OCI-LY7 (cell line): ENCODE measurements around the gene OOEP. TPM values are rescaled to one million over a fixed set of nuclear protein-coding genes. Genes with fewer than 3 reads are reported as not detected.
A peak's percentile ranks its signal among the peaks of the same experiment; 100 is the strongest.

Experiments
- BruUV-seq: library from RNA; stranded (reverse); fragments of 400-500 nt; replicated peaks from 2 replicates; lab custom pipeline; 2021; lab: Mats Ljungman, UMichigan
- CTCF ChIA-PET: fragments of 300-600 bp; sonication (Branson Sonifier 250); formaldehyde crosslinking; loops from one replicate; lab custom pipeline; 2022; ENCODE audit warnings: antibody characterized with exemption; ENCODE audit not compliant: unreplicated experiment; lab: Charles Lee
- POLR2A ChIA-PET: fragments of 300-600 bp; sonication (Branson Sonifier 250); formaldehyde crosslinking; loops from one replicate; lab custom pipeline; 2022; ENCODE audit warnings: antibody characterized with exemption; lab: Charles Lee
- DNase-seq: peaks from one replicate; pipeline ENCODE4 v3.0.0-alpha.2; 2015; ENCODE audit warnings: low spot score
- H2AFZ ChIP-seq: fragments of 200-600 bp; sonication (generic), shearing (Covaris generic); 2 replicates; pipeline ENCODE4 v1.6.1; 2014; ENCODE audit warnings: mild to moderate bottlenecking, antibody characterized with exemption, low read length, moderate library complexity
- H3K27ac ChIP-seq: fragments of 200-600 bp; sonication (generic); 2 replicates; pipeline ENCODE4 v1.5.1; 2014; ENCODE audit warnings: mixed run types, low read depth, mild to moderate bottlenecking, moderate library complexity, low read length, inconsistent platforms; ENCODE audit not compliant: poor library complexity, severe bottlenecking
- H3K36me3 ChIP-seq: fragments of 200-600 bp; sonication (generic); 2 replicates; pipeline ENCODE4 v1.6.1; 2014; ENCODE audit warnings: mild to moderate bottlenecking, antibody characterized with exemption, low read length, moderate library complexity, mixed read lengths; ENCODE audit not compliant: insufficient read depth
- H3K4me1 ChIP-seq: fragments of 200-600 bp; sonication (generic); 2 replicates; pipeline ENCODE4 v1.5.1; 2014; ENCODE audit warnings: mild to moderate bottlenecking, low read length; ENCODE audit not compliant: insufficient read depth, poor library complexity, severe bottlenecking
- H3K4me2 ChIP-seq: fragments of 200-600 bp; sonication (generic); 2 replicates; pipeline ENCODE4 v1.6.1; 2014; ENCODE audit warnings: mild to moderate bottlenecking, low read length
- H3K4me3 ChIP-seq: fragments of 200-600 bp; sonication (generic); 2 replicates; pipeline ENCODE4 v1.5.1; 2014; ENCODE audit warnings: mild to moderate bottlenecking, low read depth, low read length; ENCODE audit not compliant: poor library complexity, severe bottlenecking
- H3K79me2 ChIP-seq: fragments of 200-600 bp; sonication (generic); 2 replicates; pipeline ENCODE4 v1.6.1; 2016; ENCODE audit warnings: low read depth, mild to moderate bottlenecking, low read length, moderate library complexity, mixed read lengths; ENCODE audit not compliant: insufficient read depth
- H3K9me2 ChIP-seq: fragments of 200-600 bp; sonication (generic); 2 replicates; pipeline ENCODE4 v1.6.1; 2016; ENCODE audit warnings: mild to moderate bottlenecking, low read length, mixed read lengths; ENCODE audit not compliant: insufficient read depth
- H3K9me3 ChIP-seq: fragments of 200-600 bp; sonication (generic); 2 replicates; pipeline ENCODE4 v1.6.1; 2014; ENCODE audit warnings: mild to moderate bottlenecking, mixed run types, low read length, mixed read lengths
- H4K20me1 ChIP-seq: fragments of 200-600 bp; sonication (generic); 2 replicates; pipeline ENCODE4 v1.6.1; 2014; ENCODE audit warnings: mild to moderate bottlenecking, antibody characterized with exemption, low read length, moderate library complexity, mixed read lengths; ENCODE audit not compliant: insufficient read depth
- EZH2phosphoT487 ChIP-seq: fragments of 200-600 bp; sonication (generic); IDR thresholded peaks from 2 replicates; pipeline ENCODE4 v1.6.1; 2018; ENCODE audit warnings: low read depth, borderline replicate concordance, mild to moderate bottlenecking, mixed run types, antibody characterized with exemption, low read length, moderate library complexity, mixed read lengths
- intact Hi-C: fragments of 100-400 bp; cut with micrococcal nuclease; formaldehyde crosslinking; loops from one replicate; pipeline ENCODE4 v1.10.0; 2022; ENCODE audit not compliant: unreplicated experiment
- total RNA-seq, 2 experiments: library from RNA; depleted of rRNA in 1 of 2; stranded (reverse); fragments of >200 nt in 1 of 2; shearing (Covaris generic) in 1 of 2; gene quantifications; 2 replicates each; pipeline ENCODE4 v1.2.3, GENCODE V29; 2014 to 2022
- TF ChIP-seq, protein P1 (sequence below): fragments of 200-600 bp; sonication (generic); conservative IDR thresholded peaks from 2 replicates; pipeline ENCODE4 v1.5.1; 2014; ENCODE audit warnings: mild to moderate bottlenecking, antibody characterized with exemption, low read length, moderate library complexity, mixed read lengths

The OOEP gene
- total RNA-seq, 2 experiments from 2014 or later = not detected

- Histone ChIP-seq H4K20me1 (no peaks in the 10 kb centered on the region), H3K4me3 (no peak overlapping the region), H3K4me1 (peaks cover 3% of the 10 kb centered on the region), H3K27ac (no peak overlapping the region), H3K4me2 (no peak overlapping the region), H3K36me3 (no peaks in the 10 kb centered on the region), H3K9me3 (no peaks in the 10 kb centered on the region), H3K79me2 (no peaks in the 10 kb centered on the region), H3K9me2 (no peaks in the 10 kb centered on the region), H2AFZ (no peak overlapping the region)
- no TSS peak for BruUV-seq
- CTCF ChIA-PET = no interaction called here
- intact Hi-C loops = no loop called here
- no peak for TF ChIP-seq EZH2phosphoT487
- TF ChIP-seq, protein P1, sequence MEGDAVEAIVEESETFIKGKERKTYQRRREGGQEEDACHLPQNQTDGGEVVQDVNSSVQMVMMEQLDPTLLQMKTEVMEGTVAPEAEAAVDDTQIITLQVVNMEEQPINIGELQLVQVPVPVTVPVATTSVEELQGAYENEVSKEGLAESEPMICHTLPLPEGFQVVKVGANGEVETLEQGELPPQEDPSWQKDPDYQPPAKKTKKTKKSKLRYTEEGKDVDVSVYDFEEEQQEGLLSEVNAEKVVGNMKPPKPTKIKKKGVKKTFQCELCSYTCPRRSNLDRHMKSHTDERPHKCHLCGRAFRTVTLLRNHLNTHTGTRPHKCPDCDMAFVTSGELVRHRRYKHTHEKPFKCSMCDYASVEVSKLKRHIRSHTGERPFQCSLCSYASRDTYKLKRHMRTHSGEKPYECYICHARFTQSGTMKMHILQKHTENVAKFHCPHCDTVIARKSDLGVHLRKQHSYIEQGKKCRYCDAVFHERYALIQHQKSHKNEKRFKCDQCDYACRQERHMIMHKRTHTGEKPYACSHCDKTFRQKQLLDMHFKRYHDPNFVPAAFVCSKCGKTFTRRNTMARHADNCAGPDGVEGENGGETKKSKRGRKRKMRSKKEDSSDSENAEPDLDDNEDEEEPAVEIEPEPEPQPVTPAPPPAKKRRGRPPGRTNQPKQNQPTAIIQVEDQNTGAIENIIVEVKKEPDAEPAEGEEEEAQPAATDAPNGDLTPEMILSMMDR = no peak
- POLR2A ChIA-PET = interaction anchor here (1.0 kb wide), 1 partner anchor 53 kb away, joined by 4 read pairs; no protein-coding TSS in a partner anchor
- no peak for DNase-seq
Measured at GRCh38 chr6:73391675-73392074, 22.0 kb upstream of the OOEP start.

DNA sequence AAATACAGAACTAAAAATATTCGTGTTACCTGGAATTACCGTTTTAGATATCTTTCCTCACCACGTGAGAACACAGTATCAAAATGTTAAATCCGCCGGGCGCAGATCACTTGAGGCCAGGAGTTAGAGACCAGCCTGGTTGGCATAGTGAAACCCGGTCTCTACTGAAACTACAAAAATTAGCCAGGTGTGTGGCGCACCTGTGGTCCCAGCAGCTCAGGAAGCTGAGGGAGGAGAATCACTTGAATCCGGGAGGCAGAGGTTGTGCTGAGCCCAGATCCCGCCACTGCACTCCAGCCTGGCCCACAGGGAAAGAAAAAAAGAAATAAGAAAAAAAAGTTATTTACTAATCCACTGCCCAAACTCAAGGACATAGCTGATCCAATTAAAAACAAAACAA is 20.2 kb upstream of the OOEP start:
- no peak overlapping the region for H3K27ac ChIP-seq
- H4K20me1 ChIP-seq = no peaks in the 10 kb centered on the region
- intact Hi-C loops = no loop called here
- no peaks in the 10 kb centered on the region for H3K36me3 ChIP-seq
- peaks cover 3% of the 10 kb centered on the region for H3K4me1 ChIP-seq
- no TSS peak for BruUV-seq
- H3K79me2 ChIP-seq = no peaks in the 10 kb centered on the region
- ChIA-PET POLR2A (interaction anchor here (0.6 to 0.7 kb wide), 3 partner anchors 71 to 1640 kb away, joined by 3 to 4 read pairs (median 4); partner anchors contain the start of gene MTO1), CTCF (no interaction called here)
- no peak overlapping the region for H3K4me3 ChIP-seq
- no peak for DNase-seq
- H3K4me2 ChIP-seq = no peak overlapping the region
- H2AFZ ChIP-seq = no peak overlapping the region
- H3K9me2 ChIP-seq = no peaks in the 10 kb centered on the region
- TF ChIP-seq, protein P1 = no peak
- TF ChIP-seq EZH2phosphoT487 = no peak
- H3K9me3 ChIP-seq = no peaks in the 10 kb centered on the region

DNA sequence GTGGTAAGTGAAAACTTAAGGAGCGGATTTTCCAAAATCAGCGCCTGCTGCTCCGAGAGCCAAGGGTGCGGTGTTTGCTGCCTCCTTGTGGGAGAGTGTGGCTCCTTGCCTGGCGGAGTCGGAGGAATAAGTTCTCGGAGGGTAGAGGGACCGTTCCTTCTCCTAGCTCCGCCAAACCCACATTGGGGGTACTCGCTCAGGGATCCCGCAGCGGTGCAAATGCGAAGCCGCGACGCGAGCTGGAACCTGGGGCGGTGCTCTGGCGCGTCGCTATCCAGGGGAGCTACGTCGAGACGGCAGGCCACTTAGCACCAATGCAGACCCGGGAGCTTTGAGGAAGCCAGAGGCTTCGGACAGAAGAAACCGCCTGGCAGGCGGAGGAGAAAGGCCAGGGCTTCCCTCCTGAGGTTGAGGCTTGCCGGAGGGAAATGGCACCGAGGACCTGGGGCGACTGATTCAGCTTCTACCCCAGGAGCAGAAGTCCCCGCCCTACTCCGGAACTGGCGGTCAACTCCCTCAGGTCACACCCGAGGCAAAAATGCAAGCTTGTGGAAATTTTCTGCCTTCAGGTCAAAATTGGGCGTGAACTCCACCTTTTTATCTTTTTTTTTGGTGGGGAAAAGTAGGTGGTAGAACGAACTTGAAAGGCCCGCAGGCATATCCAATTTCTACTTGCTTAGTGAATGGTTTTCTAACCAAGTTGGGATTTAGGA is 19.3 kb upstream of the OOEP start:
- POLR2A ChIA-PET = interaction anchor here (0.6 to 0.7 kb wide), 2 partner anchors 37 to 282 kb away, joined by 3 read pairs; no protein-coding TSS in a partner anchor
- Histone ChIP-seq H4K20me1 (no peaks in the 10 kb centered on the region), H3K4me2 (peak overlapping the region; percentile 50; the same call in 1 of the 2 replicates), H3K36me3 (no peaks in the 10 kb centered on the region), H3K27ac (no peak overlapping the region), H3K9me3 (no peaks in the 10 kb centered on the region), H3K4me3 (no peak overlapping the region), H3K4me1 (peaks cover 3% of the 10 kb centered on the region), H3K79me2 (no peaks in the 10 kb centered on the region), H2AFZ (peak overlapping the region; percentile 59; the same call in 1 of the 2 replicates), H3K9me2 (no peaks in the 10 kb centered on the region)
- CTCF ChIA-PET = no interaction called here
- intact Hi-C loops = no loop called here
- peak; percentile 5 for DNase-seq
- no peak for TF ChIP-seq EZH2phosphoT487
- TF ChIP-seq, protein P1 = peak; percentile 51
- no TSS peak for BruUV-seq
